Fibroblast of lung (primary cell): ENCODE results near the gene MRPL46. TPM values are rescaled to one million over a fixed set of nuclear protein-coding genes. Genes with fewer than 3 reads are reported as not detected.

Source experiments
- DNase-seq, 2 donors: peaks; one replicate each; pipeline versions ENCODE4 v3.0.0 to v3.0.0-alpha.2; 2010; ENCODE audit warnings: low read depth in 2 of 2
- H2AFZ ChIP-seq: 2 replicates; pipeline ENCODE4 v1.5.1; 2012; ENCODE audit warnings: low read length, control low read depth, inconsistent platforms
- H3K27ac ChIP-seq: 2 replicates; pipeline ENCODE4 v1.5.1; 2011; ENCODE audit warnings: low read length, control low read depth; ENCODE audit not compliant: insufficient read depth
- H3K27me3 ChIP-seq: 2 replicates; pipeline ENCODE4 v1.5.1; 2011; ENCODE audit warnings: mild to moderate bottlenecking, low read length; ENCODE audit not compliant: control insufficient read depth, insufficient read depth
- H3K36me3 ChIP-seq: 2 replicates; pipeline ENCODE4 v1.5.1; 2011; ENCODE audit warnings: low read length; ENCODE audit not compliant: control insufficient read depth, insufficient read depth
- H3K4me1 ChIP-seq: 2 replicates; pipeline ENCODE4 v1.5.1; 2011; ENCODE audit warnings: low read length; ENCODE audit not compliant: control insufficient read depth, insufficient read depth; ENCODE audit errors: extremely low read depth
- H3K4me2 ChIP-seq: 2 replicates; pipeline ENCODE4 v1.5.1; 2011; ENCODE audit warnings: low read length, control low read depth; ENCODE audit not compliant: insufficient read depth; ENCODE audit errors: extremely low read depth
- H3K4me3 ChIP-seq, 4 experiments: fragments of 200-600 bp in 1 of 4; sonication (generic) in 1 of 4; replicated peaks in 1 of 4; 2 replicates each; pipeline ENCODE4 v1.5.1; 2011 to 2016; ENCODE audit warnings: low read length in 4 of 4, low read depth in 3 of 4, mild to moderate bottlenecking in 3 of 4, control low read depth in 2 of 4, inconsistent platforms in 1 of 4, mixed read lengths in 1 of 4; ENCODE audit not compliant: insufficient read depth in 1 of 4; ENCODE audit errors: control extremely low read depth in 1 of 4
- H3K79me2 ChIP-seq: 2 replicates; pipeline ENCODE4 v1.5.1; 2012; ENCODE audit warnings: mild to moderate bottlenecking, low read length, inconsistent platforms; ENCODE audit not compliant: control insufficient read depth, insufficient read depth
- H3K9ac ChIP-seq: 2 replicates; pipeline ENCODE4 v1.5.1; 2011; ENCODE audit warnings: mild to moderate bottlenecking, low read length, control low read depth; ENCODE audit not compliant: insufficient read depth
- H3K9me3 ChIP-seq: 2 replicates; pipeline ENCODE4 v1.5.1; 2012; ENCODE audit warnings: low read depth, low read length; ENCODE audit not compliant: control insufficient read depth, insufficient read depth
- H4K20me1 ChIP-seq: 2 replicates; pipeline ENCODE4 v1.5.1; 2011; ENCODE audit warnings: low read length; ENCODE audit not compliant: control insufficient read depth, insufficient read depth; ENCODE audit errors: extremely low read depth
- CTCF ChIP-seq, 2 donors: IDR thresholded peaks in 1 of 2; conservative IDR thresholded peaks in 1 of 2; 1 replicate in 1 of 2; 2 replicates in 1 of 2; pipeline ENCODE4 v1.5.1; 2011 to 2012; ENCODE audit warnings: low read length in 2 of 2, control low read depth in 1 of 2, inconsistent platforms in 1 of 2, low read depth in 1 of 2, mild to moderate bottlenecking in 1 of 2
- EZH2 ChIP-seq: IDR thresholded peaks from 2 replicates; pipeline ENCODE4 v1.5.1; 2012; ENCODE audit warnings: low read length, control low read depth, mild to moderate bottlenecking; ENCODE audit errors: missing control alignments
- polyA plus RNA-seq, 2 donors: library from polyadenylated mRNA; depleted of rRNA in 1 of 2; stranded (reverse) in 1 of 2; unstranded in 1 of 2; fragments of >200 nt; gene quantifications; 2 replicates each; pipeline ENCODE4 v1.2.1, GENCODE V29; 2011 to 2012; ENCODE audit warnings: missing spikeins in 1 of 2
- total RNA-seq: library from RNA; depleted of rRNA; stranded (reverse); fragments of >200 nt; gene quantifications from 2 replicates; pipeline ENCODE4 v1.2.1, GENCODE V29; 2014

MRPL46 gene
- total and polyA plus RNA-seq, 2 donors (not counting 1 experiment from before 2014, with no cell fraction given) = 13.7 to 21.4 TPM

GRCh38 chr15:88512078-88512477 is 44.9 kb upstream of the MRPL46 start:
- Histone ChIP-seq H3K27ac (no peak overlapping the region), H3K9me3 (no peaks in the 10 kb centered on the region), H4K20me1 (no peaks in the 10 kb centered on the region), H3K36me3 (no peaks in the 10 kb centered on the region), H3K27me3 (no peaks in the 10 kb centered on the region), H2AFZ (no peak overlapping the region), H3K4me2 (no peak overlapping the region), H3K9ac (no peak overlapping the region), H3K4me3 (no peak overlapping the region), H3K79me2 (no peaks in the 10 kb centered on the region), H3K4me1 (peaks cover 6% of the 10 kb centered on the region)
- DNase-seq = peak in 1 of 2 donors; percentile 4
- TF ChIP-seq CTCF (conservative IDR thresholded peaks at IDR 0.05 in 1 of 2, IDR thresholded peaks at IDR 0.05 in 1 of 2; ENCODE audit: low read depth in 1 of 2, low read length in 2 of 2) (no peak), EZH2 (no peak)

- Histone ChIP-seq H3K79me2 (no peaks in the 10 kb centered on the region), H3K4me3 (no peak overlapping the region), H3K27ac (no peak overlapping the region), H4K20me1 (no peaks in the 10 kb centered on the region), H3K9ac (no peak overlapping the region), H3K4me2 (no peak overlapping the region), H2AFZ (no peak overlapping the region), H3K4me1 (peaks cover 6% of the 10 kb centered on the region), H3K36me3 (no peaks in the 10 kb centered on the region), H3K27me3 (no peaks in the 10 kb centered on the region), H3K9me3 (no peaks in the 10 kb centered on the region)
- no peak for DNase-seq
- TF ChIP-seq CTCF (conservative IDR thresholded peaks at IDR 0.05 in 1 of 2, IDR thresholded peaks at IDR 0.05 in 1 of 2; ENCODE audit: low read depth in 1 of 2, low read length in 2 of 2) (no peak), EZH2 (no peak)
Observed at GRCh38 chr15:88511161-88511560, 44.0 kb upstream of the MRPL46 start.

- Histone ChIP-seq H3K27ac (no peak overlapping the region), H3K4me1 (peaks cover 6% of the 10 kb centered on the region), H3K4me3 (no peak overlapping the region), H3K79me2 (no peaks in the 10 kb centered on the region), H3K9me3 (no peaks in the 10 kb centered on the region), H4K20me1 (no peaks in the 10 kb centered on the region), H3K27me3 (no peaks in the 10 kb centered on the region), H3K9ac (no peak overlapping the region), H2AFZ (no peak overlapping the region), H3K4me2 (no peak overlapping the region), H3K36me3 (no peaks in the 10 kb centered on the region)
- TF ChIP-seq EZH2 (no peak), CTCF (conservative IDR thresholded peaks at IDR 0.05 in 1 of 2, IDR thresholded peaks at IDR 0.05 in 1 of 2; ENCODE audit: low read depth in 1 of 2, low read length in 2 of 2) (no peak)
- DNase-seq = no peak
Observed at GRCh38 chr15:88509964-88510363, 42.8 kb upstream of the MRPL46 start.
